ENCODE results near the gene DTNB.

DNA sequence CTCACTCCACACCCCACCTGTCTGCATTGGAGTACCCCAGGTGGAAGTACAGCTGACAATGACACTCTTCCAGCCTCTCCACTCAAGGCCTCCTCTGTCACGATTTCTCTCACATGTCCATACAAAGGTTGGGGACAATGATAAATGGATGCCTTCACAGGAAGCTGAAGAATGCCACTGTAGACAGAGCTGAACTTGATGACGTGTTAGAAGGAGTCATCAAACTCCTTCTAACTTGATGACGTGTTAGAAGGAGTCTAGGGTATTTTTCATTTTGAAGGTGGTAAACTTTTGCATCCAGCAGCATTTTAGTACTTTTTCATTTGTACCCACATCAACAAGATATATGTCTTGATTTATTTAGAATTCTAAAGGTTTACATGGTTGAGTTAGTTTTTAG, 168.2 kb downstream of the DTNB start:
- TF ChIP-seq CTCF (IDR thresholded peaks at IDR 0.05), result no peak
- no peak for TF ChIP-seq POLR2A (IDR thresholded peaks at IDR 0.05)

All from Peyer's patch (tissue), 4 donors.